A673 (cell line): ENCODE results near the gene CYP3A4.

Experiments
- CTCF ChIP-seq: fragments of 300-800, 200-600 bp; sonication (generic); conservative IDR thresholded peaks from 2 replicates; pipeline ENCODE4 v1.5.1; 2017; ENCODE audit warnings: low read depth, mild to moderate bottlenecking, antibody characterized with exemption, low read length, moderate library complexity, mixed read lengths
- EZH2 ChIP-seq: fragments of 200-600 bp; sonication (generic); IDR thresholded peaks from 2 replicates; pipeline ENCODE4 v1.6.1; 2017; ENCODE audit warnings: borderline replicate concordance, low read depth, mild to moderate bottlenecking, mixed read lengths, antibody characterized with exemption, low read length; ENCODE audit not compliant: poor library complexity, severe bottlenecking

GRCh38 chr7:99720800-99721595, 63.0 kb downstream of the CYP3A4 start:
- TF ChIP-seq CTCF, result no peak
- no peak for TF ChIP-seq EZH2
